Pancreas (tissue), 10 donors: ENCODE data around the gene CLEC3A. TPM values are rescaled to one million over a fixed set of nuclear protein-coding genes. Genes with fewer than 3 reads are reported as not detected.

ENCODE experiments used
- ATAC-seq, 4 donors: fragments of 200-7000 bp; cut with Tn5 transposase; one replicate each; pipeline versions ENCODE4 v1.8.0 to v1.9.1; 2020; ENCODE audit warnings: mild to moderate bottlenecking in 4 of 4, moderate library complexity in 4 of 4
- DNase-seq, 6 donors: peaks; one replicate each; pipeline ENCODE4 v3.0.0-alpha.2; 2020
- FAIRE-seq: peaks from 2 replicates; lab custom pipeline; 2012; peaks lifted over from hg19 to GRCh38; lab: Jason Lieb, UNC
- H3K27ac ChIP-seq, 4 donors: fragments of 200-600 bp; sonication (generic); 1 replicate in 3 of 4; 2 replicates in 1 of 4; pipeline versions ENCODE4 v1.5.0 to v1.8.0; 2020
- H3K27me3 ChIP-seq, 4 donors: fragments of 200-600 bp; one replicate each; pipeline ENCODE4 v1.8.0; 2021
- H3K36me3 ChIP-seq, 3 donors: fragments of 200-600 bp; sonication (generic) in 1 of 3; one replicate each; pipeline versions ENCODE4 v1.5.0 to v1.8.0; 2020 to 2021
- H3K4me1 ChIP-seq, 3 donors: fragments of 200-600 bp; one replicate each; pipeline ENCODE4 v1.8.0; 2021
- H3K4me3 ChIP-seq, 4 donors: fragments of 200-600 bp; sonication (generic) in 2 of 4; one replicate each; pipeline versions ENCODE4 v1.5.0 to v1.8.0; 2020 to 2021
- H3K9me3 ChIP-seq, 4 donors: fragments of 200-600 bp; one replicate each; pipeline ENCODE4 v1.8.0; 2021
- CTCF ChIP-seq, 4 donors: fragments of 200-600 bp; sonication (generic) in 3 of 4; IDR thresholded peaks; one replicate each; pipeline versions ENCODE4 v1.5.0 to v1.8.0; 2021; ENCODE audit warnings: antibody characterized with exemption in 4 of 4
- WGBS, 2 donors: extraction: QIAGEN DNeasy Blood & Tissue Kit; methylation state at CpG; one replicate each; pipeline ENCODE4 v1.1.7; 2013; 5-methylcytosine and 5-hydroxymethylcytosine counted together
- intact Hi-C, 3 donors: fragments of 100-400 bp; cut with DNase I; formaldehyde crosslinking; loops; one replicate each; pipeline versions ENCODE4 v1.11.1 to v1.14.2; 2022
- polyA plus RNA-seq, 2 donors: library from polyadenylated mRNA; stranded (reverse); fragments of 200-250 nt; gene quantifications; one replicate each; pipeline ENCODE4 v1.2.3, GENCODE V29; 2013
- total RNA-seq, 6 donors: library from RNA; stranded (reverse); fragmentation: NEBNext Ultra II Directional in 4 of 6; extraction: Animal tissue kit (Norgen Biotek cat#: 25700) in 4 of 6; gene quantifications; one replicate each; pipeline versions ENCODE4 v1.2.1 to v1.2.4, GENCODE V29; 2021 to 2023
- donor health status: healthy with polysubstance abuse.
- donor health status: DM: no; HTN: no; CAD: no; lungs with moderate emphysema.
- donor health status: DM: no; HTN: no; CAD: no.
- donor health status: control.
- donor health status: control.
- donor health status: Bipolar disorder and iron deficiency.
- donor health status: DM: yes; HTN: yes; CAD: no.
- donor health status: DM: no; HTN: no; CAD: no.
- donor health status: DM: no; HTN: no; CAD: no.
- donor health status: DM: yes; HTN: yes; CAD: no.

Gene CLEC3A
- total and polyA plus RNA-seq, 8 donors, result not detected

- intact Hi-C loops, result no loop called here
- DNase-seq, result no peak
- no peaks in the 10 kb centered on the region for H3K36me3 ChIP-seq
- 85 to 97% methylated on average over 3 of the region's 3 CpGs for WGBS, 2 donors
- H3K27me3 ChIP-seq, result no peaks in the 10 kb centered on the region
- no peak for ATAC-seq
- H3K9me3 ChIP-seq, result no peaks in the 10 kb centered on the region
- no peak overlapping the region for H3K27ac ChIP-seq
- no peak overlapping the region for H3K4me3 ChIP-seq
- H3K4me1 ChIP-seq, result no peaks in the 10 kb centered on the region
- TF ChIP-seq CTCF (IDR thresholded peaks at IDR 0.05), result no peak
- no peak for FAIRE-seq
Observed at GRCh38 chr16:78075800-78076199, 53.5 kb downstream of the CLEC3A start.

GRCh38 chr16:78081341-78081740 is 59.0 kb downstream of the CLEC3A start:
- Histone ChIP-seq H3K4me3 (no peak overlapping the region), H3K4me1 (no peaks in the 10 kb centered on the region), H3K27me3 (no peaks in the 10 kb centered on the region), H3K27ac (no peak overlapping the region), H3K36me3 (no peaks in the 10 kb centered on the region), H3K9me3 (no peaks in the 10 kb centered on the region)
- no peak for TF ChIP-seq CTCF (IDR thresholded peaks at IDR 0.05)
- 83 to 91% methylated on average over 4 of the region's 4 CpGs for WGBS, 2 donors
- ATAC-seq, result no peak
- intact Hi-C loops, result no loop called here
- no peak for DNase-seq
- no peak for FAIRE-seq

Other genes starting within 250 kb of the CLEC3A start
- gene VAT1L, start 234.0 kb upstream of the CLEC3A start, total RNA-seq, result 1 to 10 TPM in 3 of 6 donors, under 1 TPM in 3; 0.32 to 2.3 (median 1.0) TPM
- gene VAT1L, start 234.0 kb upstream of the CLEC3A start, polyA plus RNA-seq, result 10 to 100 TPM in 1 of 2 donors, 1 to 10 TPM in 1; 1.3 to 10.7 TPM
- 10 to 100 TPM in 3 of 6 donors, 1 to 10 TPM in 3; 6.8 to 14.4 (median 10.2) TPM for gene WWOX, start 77.1 kb downstream of the CLEC3A start, total RNA-seq
- 10 to 100 TPM; 12.9 to 13.2 TPM for gene WWOX, start 77.1 kb downstream of the CLEC3A start, polyA plus RNA-seq